ENCODE data around the gene KRT28. TPM values are rescaled to one million over a fixed set of nuclear protein-coding genes. Genes with fewer than 3 reads are reported as not detected.
"Not testable (repeated sequence)": the region's sequence is repeated elsewhere in the genome, so short reads cannot be mapped to it uniquely, and the experiment has no call there.

The KRT28 gene
- polyA plus RNA-seq, 4 donors: not detected

GRCh38 chr17:40819528-40820125 is 19.9 kb upstream of the KRT28 start:
- DNase-seq (ENCODE audit: low read depth in 4 of 4, low spot score in 2 of 4): peak in 2 of 4 donors; percentile 7 to 9

GRCh38 chr17:40818733-40819527 is 19.2 kb upstream of the KRT28 start:
- peak in 3 of 4 donors; percentile 34 to 64 (median 55) for DNase-seq (ENCODE audit: low read depth in 4 of 4, low spot score in 2 of 4)

DNA sequence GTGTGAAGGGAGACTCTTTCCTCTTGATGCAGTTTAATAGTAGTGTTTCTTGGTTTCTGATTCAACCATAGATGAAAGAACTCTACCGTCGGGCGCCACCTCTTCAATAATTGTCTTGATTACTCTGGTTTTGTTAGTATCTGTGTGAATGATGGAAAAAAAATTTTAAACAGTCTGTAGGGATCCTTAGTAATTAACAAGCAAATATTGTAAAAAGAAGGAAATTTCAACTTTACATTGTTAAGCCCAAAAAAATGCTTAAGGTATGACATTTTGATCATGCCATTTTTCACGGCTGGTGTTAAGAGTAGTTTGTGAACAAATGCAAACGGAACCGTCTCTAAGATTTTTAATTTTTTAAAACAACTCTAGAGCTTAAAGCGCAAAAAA is 18.6 kb upstream of the KRT28 start:
- DNase-seq (ENCODE audit: low read depth in 4 of 4, low spot score in 2 of 4): peak in 1 of 4 donors; percentile 9

GRCh38 chr17:40817103-40817682 is 17.4 kb upstream of the KRT28 start:
- DNase-seq (ENCODE audit: low read depth in 4 of 4, low spot score in 2 of 4): no peak

GRCh38 chr17:40816569-40816968 is 16.8 kb upstream of the KRT28 start:
- no peak for DNase-seq (ENCODE audit: low read depth in 4 of 4, low spot score in 2 of 4)

DNA sequence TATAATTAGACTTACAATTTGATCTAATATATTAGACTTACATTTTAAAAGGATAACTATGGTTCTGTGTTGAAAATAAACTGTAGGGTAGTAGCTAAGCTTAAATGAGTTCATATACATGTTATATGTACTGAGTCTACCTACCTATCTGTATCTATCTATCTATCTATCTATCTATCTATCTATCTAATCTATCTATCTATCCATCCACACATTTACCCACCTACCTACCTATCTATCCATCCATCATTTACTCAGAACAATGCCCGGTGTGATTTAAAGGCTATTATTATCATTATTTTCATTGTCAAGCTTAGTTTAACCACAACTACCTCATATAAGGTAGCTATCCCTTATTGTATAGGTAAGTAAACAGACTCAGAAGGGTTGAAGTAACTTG is 15.6 kb upstream of the KRT28 start:
- no peak for DNase-seq (ENCODE audit: low read depth in 4 of 4, low spot score in 2 of 4)

DNA sequence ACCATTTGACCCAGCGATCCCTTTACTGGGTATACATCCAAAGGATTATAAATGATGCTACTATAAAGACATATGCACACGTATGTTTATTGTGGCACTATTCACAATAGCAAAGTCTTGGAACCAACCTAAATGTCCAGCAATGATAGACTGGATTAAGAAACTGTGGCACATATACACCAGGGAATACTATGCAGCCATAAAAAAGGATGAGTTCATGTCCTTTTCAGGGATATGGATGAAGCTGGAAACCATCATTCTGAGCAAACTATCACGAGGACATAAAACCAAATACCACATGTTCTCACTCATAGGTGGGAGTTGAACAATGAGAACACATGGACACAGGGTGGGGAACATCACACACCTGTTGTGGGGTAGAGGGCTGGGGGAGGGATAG is 14.9 kb upstream of the KRT28 start:
- DNase-seq (ENCODE audit: low read depth in 4 of 4, low spot score in 2 of 4): not testable (repeated sequence)

DNA sequence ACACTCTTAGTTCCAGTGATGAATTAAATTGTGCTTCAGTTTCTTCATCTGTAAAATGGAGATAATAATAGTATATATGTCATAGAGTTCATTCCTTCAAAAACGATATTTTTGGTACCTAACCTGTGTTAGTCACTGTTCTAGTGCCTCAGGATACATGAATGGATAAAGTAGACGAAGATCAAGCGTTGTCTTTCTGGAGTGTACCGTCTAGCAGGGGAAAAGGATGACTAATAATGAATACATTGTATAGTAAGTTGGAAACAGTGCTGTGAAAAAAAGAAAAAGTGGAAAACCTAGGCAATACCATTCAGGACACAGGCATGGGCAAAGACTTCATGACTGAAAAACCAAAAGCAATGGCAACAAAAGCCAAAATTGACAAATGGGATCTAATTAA is 14.0 kb upstream of the KRT28 start:
- no peak for DNase-seq (ENCODE audit: low read depth in 4 of 4, low spot score in 2 of 4)

DNA sequence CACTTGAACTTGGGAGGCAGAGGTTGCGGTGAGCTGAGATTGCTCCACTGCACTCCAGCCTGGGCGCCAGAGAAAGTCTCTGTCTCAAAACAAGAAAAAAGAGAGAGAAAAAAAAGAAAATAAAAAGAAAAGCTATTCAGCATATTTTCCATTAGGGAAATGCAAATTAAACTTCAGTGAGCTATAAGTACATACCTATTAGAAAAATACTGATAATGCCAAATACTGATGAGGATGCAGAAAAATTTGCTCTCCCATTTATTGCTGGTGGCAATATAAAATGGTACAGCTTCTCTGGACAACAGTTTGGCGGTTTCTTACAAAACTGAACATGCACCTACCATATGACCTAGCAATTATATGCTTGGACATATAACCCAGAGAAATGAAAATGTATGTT is 12.9 kb upstream of the KRT28 start:
- DNase-seq (ENCODE audit: low read depth in 4 of 4, low spot score in 2 of 4): no peak

DNA sequence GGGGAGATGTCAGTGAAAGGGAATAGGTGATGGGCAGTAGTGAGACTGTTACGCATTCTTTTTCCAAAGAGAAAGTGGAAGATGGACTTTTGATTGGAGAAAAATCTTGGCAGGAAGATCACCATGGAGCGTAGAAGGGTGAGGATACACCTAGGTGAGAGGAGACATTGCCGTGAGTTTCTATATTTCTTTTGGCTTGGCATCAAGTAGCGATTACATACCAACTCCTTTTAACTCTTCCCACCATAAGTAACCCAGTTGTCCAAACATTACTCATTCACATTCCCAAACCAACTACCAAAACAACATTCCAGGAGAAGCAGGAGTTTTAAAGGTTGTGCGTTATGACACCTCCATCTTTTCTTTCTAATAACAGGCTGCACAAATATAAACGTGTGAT is 10.7 kb upstream of the KRT28 start:
- no peak for DNase-seq (ENCODE audit: low read depth in 4 of 4, low spot score in 2 of 4)

GRCh38 chr17:40809721-40810421 is 10.1 kb upstream of the KRT28 start:
- no peak for DNase-seq (ENCODE audit: low read depth in 4 of 4, low spot score in 2 of 4)

DNA sequence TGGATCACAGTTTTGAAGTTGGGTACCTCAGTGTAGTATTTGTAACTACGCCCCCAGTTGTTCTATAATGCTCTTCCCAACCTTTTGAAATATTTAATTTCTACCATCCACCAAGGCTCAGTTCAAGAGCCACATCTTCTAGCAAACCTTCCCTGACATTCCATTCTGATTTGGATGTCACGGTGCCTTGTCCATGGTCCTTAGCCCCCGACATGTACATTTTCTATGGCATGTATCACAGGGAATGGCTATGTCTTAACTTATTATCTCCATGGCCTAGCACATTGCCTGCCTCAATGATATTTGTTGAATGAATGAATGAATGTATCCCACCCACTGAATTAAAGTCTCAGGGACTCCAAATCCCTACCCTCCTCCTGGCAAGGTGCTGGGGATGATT is 6.4 kb upstream of the KRT28 start:
- no peak for DNase-seq (ENCODE audit: low read depth in 4 of 4, low spot score in 2 of 4)

GRCh38 chr17:40803617-40804082 is 3.9 kb upstream of the KRT28 start:
- peak in 1 of 4 donors; percentile 54 for DNase-seq (ENCODE audit: low read depth in 4 of 4, low spot score in 2 of 4)

DNA sequence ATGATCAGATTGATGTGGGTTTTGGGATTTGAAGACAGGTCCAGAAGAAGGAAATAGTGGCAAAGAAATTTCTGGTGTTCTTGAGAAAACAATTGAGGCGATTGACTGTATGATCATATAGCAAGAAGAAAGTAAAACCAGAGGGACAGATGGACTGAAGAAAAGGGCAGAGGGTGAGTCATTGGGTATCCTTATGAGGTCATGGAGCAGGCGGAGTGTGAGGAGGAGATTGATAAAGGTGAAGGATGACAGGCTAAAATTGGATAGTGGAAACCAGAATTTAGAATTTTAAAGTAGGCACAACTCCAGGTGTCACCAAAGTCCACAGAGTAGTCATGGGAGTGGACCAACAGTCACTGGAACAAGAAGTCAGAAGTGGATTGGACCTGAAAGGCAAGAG is 1.4 kb upstream of the KRT28 start:
- no peak for DNase-seq (ENCODE audit: low read depth in 4 of 4, low spot score in 2 of 4)

- DNase-seq (ENCODE audit: low read depth in 4 of 4, low spot score in 2 of 4): no peak
These were observed 622 bp upstream of the KRT28 start for GRCh38 chr17:40800381-40800780.

- DNase-seq (ENCODE audit: low read depth in 4 of 4, low spot score in 2 of 4): no peak
These were observed 2.9 kb downstream of the KRT28 start for GRCh38 chr17:40796846-40797245.

GRCh38 chr17:40795019-40795667 is 4.6 kb downstream of the KRT28 start:
- DNase-seq (ENCODE audit: low read depth in 4 of 4, low spot score in 2 of 4): no peak

DNA sequence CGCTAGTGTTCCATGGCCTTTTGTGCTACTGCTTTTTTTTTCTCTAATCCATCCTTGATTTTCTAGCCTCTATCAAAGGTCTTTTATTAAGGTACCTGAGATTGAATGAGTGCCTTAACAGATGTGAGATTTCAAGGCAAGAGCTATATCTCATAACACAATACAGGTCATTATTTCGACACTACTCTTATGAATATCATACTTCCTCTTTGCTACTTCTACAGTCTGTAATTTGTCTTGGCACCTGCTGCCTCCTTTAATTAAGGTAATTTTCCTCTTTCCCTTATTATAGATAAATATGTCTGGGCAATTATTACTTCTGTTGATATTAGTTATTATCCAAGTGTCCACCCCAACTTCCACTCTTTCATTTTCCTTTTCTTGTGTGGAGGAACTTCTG is 5.3 kb downstream of the KRT28 start:
- DNase-seq (ENCODE audit: low read depth in 4 of 4, low spot score in 2 of 4): no peak

DNA sequence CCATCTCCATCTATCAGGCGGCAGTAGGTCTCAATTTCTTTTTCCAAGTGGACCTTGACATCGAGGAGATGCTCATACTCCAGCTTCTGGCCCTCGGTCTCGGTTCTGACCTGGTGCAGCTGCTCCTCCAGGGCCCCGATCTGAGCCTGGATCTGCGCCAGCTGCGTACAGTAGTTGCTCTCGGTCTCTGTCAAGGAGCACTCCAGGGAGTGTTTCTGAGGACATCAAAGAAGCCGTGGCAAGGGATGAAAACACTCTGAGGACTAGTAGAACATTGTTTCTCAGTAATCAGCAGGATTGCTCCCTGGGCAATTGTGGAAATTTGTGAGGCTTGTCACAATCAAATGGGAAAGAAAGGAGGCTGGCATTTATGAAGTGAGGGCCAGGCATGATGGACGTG is 5.9 kb downstream of the KRT28 start:
- DNase-seq (ENCODE audit: low read depth in 4 of 4, low spot score in 2 of 4): no peak

- DNase-seq (ENCODE audit: low read depth in 4 of 4, low spot score in 2 of 4): no peak
These were observed 7.8 kb downstream of the KRT28 start for GRCh38 chr17:40791787-40792436.
